OCI-LY3 (cell line): ENCODE measurements around the gene PPP1CB.
A peak's percentile ranks its signal among the peaks of the same experiment; 100 is the strongest.

Source experiments
- H2AFZ ChIP-seq: fragments of 200-600, 300-600 bp; shearing (Covaris generic); 2 replicates; pipeline ENCODE4 v1.6.0; 2014; ENCODE audit warnings: antibody characterized with exemption, low read depth, low read length
- H3K27ac ChIP-seq: fragments of 200-600, 300-600 bp; sonication (generic); 2 replicates; pipeline ENCODE4 v1.5.1; 2014; ENCODE audit warnings: mild to moderate bottlenecking, low read length, moderate library complexity, mixed read lengths
- H3K27me3 ChIP-seq: fragments of 200-600, 300-600 bp; sonication (generic); 2 replicates; pipeline ENCODE4 v1.6.1; 2014; ENCODE audit warnings: low read depth, low read length, mixed read lengths
- H3K36me3 ChIP-seq: fragments of 200-600, 300-600 bp; sonication (generic); replicated peaks from 2 replicates; pipeline ENCODE3; 2014; ENCODE audit warnings: low read depth, low read length, mixed read lengths
- H3K4me1 ChIP-seq: fragments of 300-600, 200-600 bp; sonication (generic); 2 replicates; pipeline ENCODE4 v1.6.1; 2014; ENCODE audit warnings: low read length, mixed read lengths
- H3K4me2 ChIP-seq: fragments of 200-600, 300-600 bp; sonication (generic); 2 replicates; pipeline ENCODE4 v1.6.1; 2014; ENCODE audit warnings: low read length, mixed read lengths
- H3K4me3 ChIP-seq: fragments of 300-600, 200-600 bp; sonication (generic); 2 replicates; pipeline ENCODE4 v1.5.1; 2014; ENCODE audit warnings: antibody characterized with exemption, mild to moderate bottlenecking, low read length, moderate library complexity
- H3K79me2 ChIP-seq: fragments of 300-600, 200-600 bp; shearing (Covaris generic); 2 replicates; pipeline ENCODE4 v1.6.1; 2014; ENCODE audit warnings: mild to moderate bottlenecking, low read length, mixed read lengths
- H3K9ac ChIP-seq: fragments of 300-600, 200-600 bp; shearing (Covaris generic); 2 replicates; pipeline ENCODE4 v1.6.0; 2014; ENCODE audit warnings: mild to moderate bottlenecking, low read length, moderate library complexity
- H3K9me3 ChIP-seq: fragments of 200-600, 300-600 bp; shearing (Covaris generic); 2 replicates; pipeline ENCODE4 v1.6.1; 2014; ENCODE audit warnings: low read length, mixed read lengths; ENCODE audit not compliant: insufficient read depth
- H4K20me1 ChIP-seq: fragments of 200-600, 300-600 bp; sonication (generic); 2 replicates; pipeline ENCODE4 v1.6.1; 2016; ENCODE audit warnings: low read length, mixed read lengths; ENCODE audit not compliant: insufficient read depth
- CTCF ChIP-seq: fragments of 200-600, 300-600 bp; sonication (generic); IDR thresholded peaks from 2 replicates; pipeline ENCODE4 v1.5.1; 2014; ENCODE audit warnings: antibody characterized with exemption, low read length, low read depth
- EZH2phosphoT487 ChIP-seq: fragments of 200-600 bp; shearing (Covaris generic); IDR thresholded peaks from 2 replicates; pipeline ENCODE4 v1.6.1; 2018; ENCODE audit warnings: antibody characterized with exemption, mixed run types, low read depth

Gene PPP1CB

GRCh38 chr2:28748176-28748575, 3.5 kb upstream of the PPP1CB start:
- Histone ChIP-seq H3K27ac (no peak overlapping the region), H3K4me1 (peaks cover 20% of the 10 kb centered on the region), H3K4me3 (no peak overlapping the region), H3K36me3 (peaks cover 2% of the 10 kb centered on the region), H3K79me2 (peaks cover 32% of the 10 kb centered on the region), H3K4me2 (no peak overlapping the region), H3K9me3 (no peaks in the 10 kb centered on the region), H2AFZ (no peak overlapping the region), H4K20me1 (peaks cover 7% of the 10 kb centered on the region), H3K27me3 (no peaks in the 10 kb centered on the region; the same call in 1 of the 2 replicates), H3K9ac (no peak overlapping the region)
- TF ChIP-seq EZH2phosphoT487 (no peak), CTCF (no peak)

GRCh38 chr2:28748941-28749340, 2.7 kb upstream of the PPP1CB start:
- no peak overlapping the region for H3K9ac ChIP-seq
- H2AFZ ChIP-seq, result no peak overlapping the region

GRCh38 chr2:28749526-28749925, 2.1 kb upstream of the PPP1CB start:
- Histone ChIP-seq H3K9ac (no peak overlapping the region), H3K36me3 (peaks cover 2% of the 10 kb centered on the region), H2AFZ (no peak overlapping the region), H3K79me2 (peaks cover 45% of the 10 kb centered on the region), H3K4me2 (no peak overlapping the region; the same call in 1 of the 2 replicates), H3K27ac (no peak overlapping the region), H3K4me1 (peaks cover 18% of the 10 kb centered on the region), H3K9me3 (no peaks in the 10 kb centered on the region), H4K20me1 (peaks cover 20% of the 10 kb centered on the region), H3K4me3 (no peak overlapping the region), H3K27me3 (no peaks in the 10 kb centered on the region; the same call in 1 of the 2 replicates)
- TF ChIP-seq CTCF, result no peak
- TF ChIP-seq EZH2phosphoT487, result no peak

More at GRCh38 chr2:28748941-28749340, 2.7 kb upstream of the PPP1CB start:
- Histone ChIP-seq H3K27ac (no peak overlapping the region), H3K9me3 (no peaks in the 10 kb centered on the region), H3K4me1 (peaks cover 18% of the 10 kb centered on the region), H3K36me3 (peaks cover 2% of the 10 kb centered on the region), H4K20me1 (peaks cover 14% of the 10 kb centered on the region), H3K4me2 (no peak overlapping the region), H3K27me3 (no peaks in the 10 kb centered on the region; the same call in 1 of the 2 replicates), H3K4me3 (no peak overlapping the region), H3K79me2 (peaks cover 39% of the 10 kb centered on the region)
- TF ChIP-seq CTCF, result no peak
- no peak for TF ChIP-seq EZH2phosphoT487

GRCh38 chr2:28750316-28751251, 1.0 kb upstream of the PPP1CB start:
- peaks cover 18% of the 10 kb centered on the region for H3K4me1 ChIP-seq
- H4K20me1 ChIP-seq, result peaks cover 30% of the 10 kb centered on the region
- no peaks in the 10 kb centered on the region for H3K27me3 ChIP-seq
- H3K27ac ChIP-seq, result peak overlapping the region; percentile 88
- H3K36me3 ChIP-seq, result peaks cover 2% of the 10 kb centered on the region
- H3K4me3 ChIP-seq, result peak overlapping the region; percentile 97
- TF ChIP-seq EZH2phosphoT487 (no peak), CTCF (no peak)
- H3K9me3 ChIP-seq, result no peaks in the 10 kb centered on the region
- H3K9ac ChIP-seq, result peak overlapping the region; percentile 95
- peak overlapping the region; percentile 98 for H3K4me2 ChIP-seq
- peak overlapping the region; percentile 73 for H2AFZ ChIP-seq
- peaks cover 56% of the 10 kb centered on the region for H3K79me2 ChIP-seq
